ENCODE measurements around the gene APOE. TPM values are rescaled to one million over a fixed set of nuclear protein-coding genes. Genes with fewer than 3 reads are reported as not detected.

Gene APOE
- total and polyA plus RNA-seq, 2 experiments from 2014 or later = 1,133 to 1,438 TPM

DNA sequence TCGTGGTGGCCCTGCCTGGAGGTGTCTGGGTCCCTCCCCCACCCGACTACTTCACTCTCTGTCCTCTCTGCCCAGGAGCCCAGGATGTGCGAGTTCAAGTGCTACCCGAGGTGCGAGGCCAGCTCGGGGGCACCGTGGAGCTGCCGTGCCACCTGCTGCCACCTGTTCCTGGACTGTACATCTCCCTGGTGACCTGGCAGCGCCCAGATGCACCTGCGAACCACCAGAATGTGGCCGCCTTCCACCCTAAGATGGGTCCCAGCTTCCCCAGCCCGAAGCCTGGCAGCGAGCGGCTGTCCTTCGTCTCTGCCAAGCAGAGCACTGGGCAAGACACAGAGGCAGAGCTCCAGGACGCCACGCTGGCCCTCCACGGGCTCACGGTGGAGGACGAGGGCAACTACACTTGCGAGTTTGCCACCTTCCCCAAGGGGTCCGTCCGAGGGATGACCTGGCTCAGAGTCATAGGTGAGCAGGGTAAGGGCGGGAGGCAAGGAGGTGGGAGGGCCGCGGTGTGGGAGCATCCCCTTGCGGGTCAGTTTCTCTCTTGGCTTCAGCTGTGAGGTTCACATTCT is 40.3 kb upstream of the APOE start (continued):
- TF ChIP-seq REST (IDR thresholded peaks at IDR 0.05; ENCODE audit: unreplicated experiment) (no peak), ZNF331 (CRISPR knock-in tag; IDR thresholded peaks at IDR 0.05; ENCODE audit: low read depth) (no peak), CTCF (conservative IDR thresholded peaks at IDR 0.05; ENCODE audit: low read depth in 2 of 2) (no peak)

DNA sequence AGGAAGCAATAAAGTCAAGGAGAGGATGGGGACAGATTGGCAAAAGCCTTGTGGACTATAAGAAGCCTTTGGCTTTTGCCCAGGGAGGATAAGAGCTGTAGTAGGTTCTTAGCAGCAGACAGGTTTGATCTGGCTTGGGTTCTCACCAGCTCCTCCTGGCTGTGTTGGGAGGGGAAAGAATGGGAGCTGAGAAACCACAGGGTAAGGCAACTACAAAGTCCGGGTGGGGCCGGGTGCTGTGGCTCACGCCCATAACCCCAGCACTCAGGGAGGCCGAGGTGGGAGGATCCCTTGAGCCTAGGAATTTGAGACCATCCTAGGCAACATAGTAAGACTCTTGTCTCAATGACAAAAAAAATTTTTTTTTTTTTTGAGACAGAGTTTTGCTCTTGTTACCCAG is 38.9 kb upstream of the APOE start:
- H4K20me1 ChIP-seq (replicated peaks; ENCODE audit: insufficient read depth) = peaks cover 23% of the 10 kb centered on the region
- H3K9me2 ChIP-seq (ENCODE audit: insufficient read depth) = no peaks in the 10 kb centered on the region
- Mint-ChIP-seq H3K27me3 (ENCODE audit: insufficient read depth, low read depth, poor library complexity) (peaks cover 10% of the 10 kb centered on the region), H3K4me3 (no peak overlapping the region), H3K27ac (no peak overlapping the region), H3K36me3 (ENCODE audit: low read depth) (peaks cover 60% of the 10 kb centered on the region), H3K4me1 (no peaks in the 10 kb centered on the region), H3K9me3 (no peaks in the 10 kb centered on the region; the same call in 2 of the 3 replicates)
- H3K36me3 ChIP-seq (ENCODE audit: insufficient read depth) = peaks cover 13% of the 10 kb centered on the region
- ATAC-seq (no peak), DNase-seq (ENCODE audit: low spot score) (no peak)
- 0 out of 2 replicates have a peak, but pooled peaks cover 6% of the 10 kb centered on the region for H3F3A ChIP-seq (replicated peaks; ENCODE audit: low read depth)
- no peak overlapping the region for H2AFZ ChIP-seq
- H3K27ac ChIP-seq (ENCODE audit: low read depth) = no peak overlapping the region
- no peak overlapping the region for H3K4me3 ChIP-seq
- peaks cover 19% of the 10 kb centered on the region for H3K79me2 ChIP-seq (replicated peaks; ENCODE audit: insufficient read depth)
- H3K4me1 ChIP-seq (ENCODE audit: insufficient read depth) = no peaks in the 10 kb centered on the region
- H3K4me2 ChIP-seq = no peak overlapping the region
- H3K27me3 ChIP-seq (ENCODE audit: insufficient read depth) = no peaks in the 10 kb centered on the region
- no peak for TF ChIP-seq POLR2AphosphoS5 (IDR thresholded peaks at IDR 0.05; ENCODE audit: low read depth)
- no peak for TF ChIP-seq ZNF114 (CRISPR knock-in tag; IDR thresholded peaks at IDR 0.05)
- TF ChIP-seq CTCF (conservative IDR thresholded peaks at IDR 0.05; ENCODE audit: low read depth in 2 of 2) = no peak
- TF ChIP-seq NANOG (IDR thresholded peaks at IDR 0.05; ENCODE audit: borderline replicate concordance) = no peak

Measured in GM23338 (cell line).